ENCODE results near the gene TNFSF8.

DNA sequence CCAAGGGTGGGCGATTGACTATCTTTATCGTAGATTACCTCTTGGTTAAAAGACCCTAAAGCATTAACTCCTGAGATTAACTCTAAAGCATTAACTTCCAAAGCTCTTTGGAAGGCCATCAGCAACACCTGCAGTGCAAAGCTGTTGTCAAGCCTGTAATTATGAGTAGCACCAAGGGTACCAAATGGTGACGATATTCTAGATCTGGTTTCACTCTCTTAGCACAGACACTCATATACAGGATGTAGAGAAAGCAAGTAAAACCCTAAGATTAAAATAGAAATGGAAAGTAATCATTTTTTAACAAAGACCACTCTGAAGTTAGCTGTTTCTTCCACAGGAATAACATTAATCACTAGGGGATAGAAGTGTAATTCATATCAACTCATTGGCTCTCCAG is 29.9 kb upstream of the TNFSF8 start:
- no peak for TF ChIP-seq CTCF (IDR thresholded peaks at IDR 0.05; ENCODE audit: low read depth, low read length)
- TF ChIP-seq EZH2phosphoT487 (IDR thresholded peaks at IDR 0.05; ENCODE audit: low read depth) = no peak
